Parathyroid adenoma (tissue), 2 donors: Measurements from ENCODE around the gene FXN.

Source experiments
- H2AFZ ChIP-seq: fragments of 300-600 bp; sonication (generic); one replicate; pipeline ENCODE4 v1.7.0; 2017; ENCODE audit warnings: antibody characterized with exemption, mild to moderate bottlenecking
- H3K27ac ChIP-seq: fragments of 300-600 bp; sonication (generic); one replicate; pipeline ENCODE4 v1.7.0; 2017
- H3K27me3 ChIP-seq: fragments of 300-600 bp; sonication (generic); one replicate; pipeline ENCODE4 v1.7.0; 2017; ENCODE audit warnings: low read length; ENCODE audit not compliant: control insufficient read depth, insufficient read depth
- H3K36me3 ChIP-seq: fragments of 300-600 bp; sonication (generic); one replicate; pipeline ENCODE4 v1.7.0; 2017; ENCODE audit warnings: low read length; ENCODE audit not compliant: control insufficient read depth, insufficient read depth
- H3K4me1 ChIP-seq: fragments of 300-600 bp; sonication (generic); one replicate; pipeline ENCODE4 v1.7.0; 2017; ENCODE audit warnings: control low read depth
- H3K4me2 ChIP-seq: fragments of 300-600 bp; sonication (generic); one replicate; pipeline ENCODE4 v1.7.0; 2017; ENCODE audit warnings: low read length
- H3K4me3 ChIP-seq: fragments of 300-600 bp; sonication (generic); one replicate; pipeline ENCODE4 v1.7.0; 2017; ENCODE audit warnings: low read depth, low read length
- H3K79me2 ChIP-seq: fragments of 300-600 bp; sonication (generic); one replicate; pipeline ENCODE4 v1.7.0; 2017; ENCODE audit warnings: control low read depth
- H3K9ac ChIP-seq: fragments of 300-600 bp; sonication (generic); one replicate; pipeline ENCODE4 v1.7.0; 2017; ENCODE audit warnings: mild to moderate bottlenecking
- H3K9me3 ChIP-seq: fragments of 300-600 bp; sonication (generic); one replicate; pipeline ENCODE4 v1.7.0; 2017; ENCODE audit warnings: low read length; ENCODE audit not compliant: control insufficient read depth
- TF ChIP-seq, protein P1 (sequence below): fragments of 300-600 bp; sonication (generic); IDR thresholded peaks from one replicate; pipeline ENCODE4 v1.7.0; 2017; ENCODE audit warnings: antibody characterized with exemption, mild to moderate bottlenecking
- donor health status: primary hyperparathyroidism.

Gene FXN

DNA sequence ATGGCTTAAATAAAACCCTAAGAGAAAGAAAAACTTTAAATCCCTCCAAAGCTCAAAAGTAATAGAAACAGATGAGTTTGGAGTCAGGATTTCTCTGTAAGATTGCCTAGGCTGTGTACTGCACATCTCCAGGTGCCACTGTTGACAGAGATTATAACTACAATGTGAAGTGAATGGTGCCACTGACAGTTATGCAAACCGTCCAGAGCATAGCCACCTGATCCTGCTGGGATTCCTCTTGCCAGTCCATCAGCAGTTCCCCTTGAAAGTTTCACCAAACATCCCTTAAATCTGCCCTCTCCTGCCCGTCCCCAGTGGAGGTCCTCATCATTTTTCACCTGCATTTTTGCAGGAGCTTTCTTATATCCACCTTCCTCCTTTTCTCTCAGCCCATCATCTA lies 42.5 kb downstream of the FXN start:
- Histone ChIP-seq H3K27me3 (no peaks in the 10 kb centered on the region), H3K27ac (no peak overlapping the region), H3K9me3 (no peaks in the 10 kb centered on the region), H2AFZ (no peak overlapping the region), H3K9ac (no peak overlapping the region), H3K4me3 (no peak overlapping the region), H3K79me2 (no peaks in the 10 kb centered on the region), H3K4me1 (no peaks in the 10 kb centered on the region), H3K36me3 (no peaks in the 10 kb centered on the region), H3K4me2 (no peak overlapping the region)
- TF ChIP-seq, protein P1, sequence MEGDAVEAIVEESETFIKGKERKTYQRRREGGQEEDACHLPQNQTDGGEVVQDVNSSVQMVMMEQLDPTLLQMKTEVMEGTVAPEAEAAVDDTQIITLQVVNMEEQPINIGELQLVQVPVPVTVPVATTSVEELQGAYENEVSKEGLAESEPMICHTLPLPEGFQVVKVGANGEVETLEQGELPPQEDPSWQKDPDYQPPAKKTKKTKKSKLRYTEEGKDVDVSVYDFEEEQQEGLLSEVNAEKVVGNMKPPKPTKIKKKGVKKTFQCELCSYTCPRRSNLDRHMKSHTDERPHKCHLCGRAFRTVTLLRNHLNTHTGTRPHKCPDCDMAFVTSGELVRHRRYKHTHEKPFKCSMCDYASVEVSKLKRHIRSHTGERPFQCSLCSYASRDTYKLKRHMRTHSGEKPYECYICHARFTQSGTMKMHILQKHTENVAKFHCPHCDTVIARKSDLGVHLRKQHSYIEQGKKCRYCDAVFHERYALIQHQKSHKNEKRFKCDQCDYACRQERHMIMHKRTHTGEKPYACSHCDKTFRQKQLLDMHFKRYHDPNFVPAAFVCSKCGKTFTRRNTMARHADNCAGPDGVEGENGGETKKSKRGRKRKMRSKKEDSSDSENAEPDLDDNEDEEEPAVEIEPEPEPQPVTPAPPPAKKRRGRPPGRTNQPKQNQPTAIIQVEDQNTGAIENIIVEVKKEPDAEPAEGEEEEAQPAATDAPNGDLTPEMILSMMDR, result no peak

DNA sequence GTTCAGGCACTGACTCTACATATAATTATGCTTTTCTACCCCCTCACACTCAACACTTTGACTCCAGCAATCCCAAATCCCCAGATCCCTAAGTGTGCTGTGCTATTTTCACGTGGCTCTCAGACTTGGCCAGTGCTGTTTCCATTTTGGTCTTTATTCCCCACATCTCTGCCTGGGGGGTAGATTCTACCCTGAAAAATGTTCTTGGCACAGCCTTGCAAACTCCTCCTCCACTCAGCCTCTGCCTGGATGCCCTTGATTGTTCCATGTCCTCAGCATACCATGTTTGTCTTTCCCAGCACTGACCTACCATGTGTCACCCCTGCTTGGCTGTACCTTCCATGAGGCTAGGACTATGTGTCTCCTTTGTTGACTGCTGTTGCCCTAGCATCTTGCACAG lies 43.0 kb downstream of the FXN start:
- H3K4me1 ChIP-seq, result no peaks in the 10 kb centered on the region
- no peak overlapping the region for H3K4me2 ChIP-seq

DNA sequence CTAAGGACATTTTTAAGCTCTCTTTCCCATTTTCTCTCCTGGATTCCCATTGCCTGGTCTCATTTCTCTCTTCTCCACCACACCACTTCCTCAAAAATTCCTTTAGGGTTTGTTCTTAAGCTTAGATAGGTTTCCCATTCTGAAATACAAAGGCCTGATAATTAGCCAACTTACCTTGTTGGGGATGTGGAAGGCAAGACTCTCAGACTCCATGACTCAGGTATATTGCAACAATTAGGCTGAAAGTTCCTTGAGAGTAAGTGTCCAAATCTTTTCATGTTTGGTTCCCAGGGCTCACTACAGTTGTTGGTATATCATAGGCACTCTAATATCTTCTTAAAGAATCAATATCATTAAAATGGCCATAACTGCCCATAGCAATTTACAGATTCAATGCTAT lies 43.6 kb downstream of the FXN start:
- H3K27ac ChIP-seq, result no peak overlapping the region
- no peaks in the 10 kb centered on the region for H3K36me3 ChIP-seq
- no peak overlapping the region for H3K4me3 ChIP-seq
- H3K4me2 ChIP-seq, result no peak overlapping the region
- no peaks in the 10 kb centered on the region for H3K9me3 ChIP-seq
- H2AFZ ChIP-seq, result no peak overlapping the region
- TF ChIP-seq, protein P1, result no peak
- no peaks in the 10 kb centered on the region for H3K27me3 ChIP-seq
- no peak overlapping the region for H3K9ac ChIP-seq
- H3K79me2 ChIP-seq, result no peaks in the 10 kb centered on the region
- no peaks in the 10 kb centered on the region for H3K4me1 ChIP-seq

More for the DNA sequence above, 43.0 kb downstream of the FXN start:
- TF ChIP-seq, protein P1, result no peak
- Histone ChIP-seq H2AFZ (no peak overlapping the region), H3K27ac (no peak overlapping the region), H3K27me3 (no peaks in the 10 kb centered on the region), H3K36me3 (no peaks in the 10 kb centered on the region), H3K4me3 (no peak overlapping the region), H3K79me2 (no peaks in the 10 kb centered on the region), H3K9ac (no peak overlapping the region), H3K9me3 (no peaks in the 10 kb centered on the region)

DNA sequence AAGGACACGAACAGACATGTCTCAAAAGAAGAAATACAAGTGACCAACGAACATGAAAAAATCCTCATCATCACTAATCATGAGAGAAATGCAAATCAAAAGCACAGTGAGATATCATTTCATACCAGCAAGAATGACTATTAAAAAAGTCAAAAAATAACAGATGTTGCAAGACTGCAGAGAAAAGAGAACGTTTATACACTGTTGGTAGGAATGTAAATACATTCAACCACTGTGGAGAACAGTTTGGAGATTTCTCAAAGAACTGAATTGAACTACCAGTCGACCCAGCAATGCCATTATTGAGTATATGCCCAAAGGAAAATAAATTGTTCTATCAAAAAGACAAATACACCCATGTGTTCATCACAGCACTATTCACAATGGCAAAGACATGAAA lies 45.7 kb downstream of the FXN start:
- Histone ChIP-seq H3K9ac (no peak overlapping the region), H3K4me1 (no peaks in the 10 kb centered on the region), H3K27me3 (no peaks in the 10 kb centered on the region), H3K4me3 (no peak overlapping the region), H3K4me2 (no peak overlapping the region), H3K36me3 (no peaks in the 10 kb centered on the region), H2AFZ (no peak overlapping the region), H3K27ac (no peak overlapping the region), H3K9me3 (no peaks in the 10 kb centered on the region), H3K79me2 (no peaks in the 10 kb centered on the region)
- TF ChIP-seq, protein P1, result no peak

DNA sequence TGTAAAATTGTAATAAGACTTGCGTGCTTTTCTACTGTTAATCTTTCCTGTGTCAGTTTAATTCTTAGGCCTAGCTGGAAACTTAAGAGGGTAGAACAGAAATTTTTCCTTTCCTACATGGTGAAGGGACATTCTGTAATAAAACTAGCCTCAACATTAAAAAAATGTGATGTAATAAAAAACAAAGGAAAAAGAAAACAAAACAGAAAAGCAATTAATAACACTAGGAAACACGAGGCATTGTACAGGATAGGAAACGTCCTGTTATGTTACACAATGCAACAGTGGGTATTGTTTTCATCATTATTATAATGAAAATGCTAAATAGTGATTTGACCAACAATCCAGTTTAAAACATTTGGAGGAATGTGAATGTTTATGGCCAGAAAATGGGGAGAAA lies 47.8 kb downstream of the FXN start:
- no peaks in the 10 kb centered on the region for H3K79me2 ChIP-seq
- H3K36me3 ChIP-seq, result no peaks in the 10 kb centered on the region
- H3K4me3 ChIP-seq, result no peak overlapping the region
- no peak overlapping the region for H3K4me2 ChIP-seq
- no peaks in the 10 kb centered on the region for H3K4me1 ChIP-seq
- no peak overlapping the region for H3K27ac ChIP-seq
- no peaks in the 10 kb centered on the region for H3K27me3 ChIP-seq
- no peak overlapping the region for H2AFZ ChIP-seq
- H3K9me3 ChIP-seq, result no peaks in the 10 kb centered on the region
- no peak overlapping the region for H3K9ac ChIP-seq
- TF ChIP-seq, protein P1, result no peak
